Measurements from ENCODE around the gene CCDC148.

GRCh38 chr2:158234497-158234896 is 222.1 kb downstream of the CCDC148 start:
- no peak for TF ChIP-seq POLR2A (IDR thresholded peaks at IDR 0.05; ENCODE audit: low read length)
- TF ChIP-seq GATA1 (IDR thresholded peaks at IDR 0.05; ENCODE audit: low read depth, low read length) = no peak

Data from erythroblast (primary cell).